Thymus (tissue), 11 donors: ENCODE results near the gene RSPH9. TPM values are rescaled to one million over a fixed set of nuclear protein-coding genes. Genes with fewer than 3 reads are reported as not detected.

Source experiments
- DNase-seq, 9 donors: peaks; one replicate each; pipeline ENCODE4 v3.0.0-alpha.2; 2013; ENCODE audit warnings: low spot score in 9 of 9, low read depth in 6 of 9, missing footprints in 1 of 9
- H3K27ac ChIP-seq, 2 donors: one replicate each; pipeline ENCODE4 v1.5.1; 2013; ENCODE audit warnings: control low read depth in 1 of 2, low read depth in 1 of 2, low read length in 1 of 2, mild to moderate bottlenecking in 1 of 2, moderate library complexity in 1 of 2
- H3K27me3 ChIP-seq, 2 donors: one replicate each; pipeline ENCODE4 v1.5.1; 2013; ENCODE audit warnings: low read length in 1 of 2; ENCODE audit not compliant: control insufficient read depth in 2 of 2, insufficient read depth in 1 of 2
- H3K36me3 ChIP-seq, 2 donors: one replicate each; pipeline ENCODE4 v1.5.1; 2013; ENCODE audit warnings: low read length in 1 of 2, mild to moderate bottlenecking in 1 of 2, moderate library complexity in 1 of 2; ENCODE audit not compliant: control insufficient read depth in 2 of 2, insufficient read depth in 2 of 2
- H3K4me1 ChIP-seq, 2 donors: one replicate each; pipeline ENCODE4 v1.5.1; 2013; ENCODE audit warnings: low read length in 2 of 2; ENCODE audit not compliant: control insufficient read depth in 2 of 2, insufficient read depth in 2 of 2
- H3K4me3 ChIP-seq, 2 donors: one replicate each; pipeline ENCODE4 v1.5.1; 2013; ENCODE audit warnings: low read length in 2 of 2, control low read depth in 1 of 2, mild to moderate bottlenecking in 1 of 2
- H3K9me3 ChIP-seq, 2 donors: one replicate each; pipeline ENCODE4 v1.5.1; 2013; ENCODE audit warnings: low read length in 1 of 2, mild to moderate bottlenecking in 1 of 2; ENCODE audit not compliant: control insufficient read depth in 2 of 2, insufficient read depth in 1 of 2
- WGBS: extraction: QIAGEN DNeasy Blood & Tissue Kit; methylation state at CpG from one replicate; pipeline ENCODE4 v1.1.7; 2013; 5-methylcytosine and 5-hydroxymethylcytosine counted together
- polyA plus RNA-seq: library from polyadenylated mRNA; stranded (reverse); fragments of 200-250 nt; gene quantifications from one replicate; pipeline ENCODE4 v1.2.3, GENCODE V29; 2013
- total RNA-seq: library from RNA; stranded (reverse); fragments of 120-200 nt; gene quantifications from one replicate; pipeline ENCODE4 v1.2.4, GENCODE V29; 2013
- donor health status: healthy.

The RSPH9 gene
- total and polyA plus RNA-seq, 2 donors, result 0.09 to 0.25 TPM

GRCh38 chr6:43702171-43702533 lies 57.3 kb downstream of the RSPH9 start:
- Histone ChIP-seq H3K9me3 (no peaks in the 10 kb centered on the region), H3K27me3 (peaks cover 0 to 9% of the 10 kb centered on the region in 2 donors), H3K4me1 (peaks cover 0 to 31% of the 10 kb centered on the region in 2 donors), H3K27ac (no peak overlapping the region), H3K4me3 (no peak overlapping the region), H3K36me3 (no peaks in the 10 kb centered on the region)
- DNase-seq, result no peak
- WGBS, result 62% methylated on average over 2 of the region's 2 CpGs

GRCh38 chr6:43702534-43703440 lies 58.0 kb downstream of the RSPH9 start:
- Histone ChIP-seq H3K9me3 (no peaks in the 10 kb centered on the region), H3K27me3 (peaks cover 0 to 9% of the 10 kb centered on the region in 2 donors), H3K36me3 (no peaks in the 10 kb centered on the region), H3K27ac (no peak overlapping the region), H3K4me1 (peaks cover 0 to 34% of the 10 kb centered on the region in 2 donors), H3K4me3 (no peak overlapping the region)
- 66% methylated on average over 15 of the region's 15 CpGs for WGBS
- DNase-seq, result peak in 1 of 9 donors; percentile 32

- Histone ChIP-seq H3K4me1 (peaks cover 0 to 34% of the 10 kb centered on the region in 2 donors), H3K4me3 (no peak overlapping the region), H3K27me3 (peaks cover 0 to 9% of the 10 kb centered on the region in 2 donors), H3K36me3 (no peaks in the 10 kb centered on the region), H3K9me3 (no peaks in the 10 kb centered on the region), H3K27ac (no peak overlapping the region)
- 95% methylated on average over 8 of the region's 8 CpGs for WGBS
- DNase-seq, result no peak
Observed at GRCh38 chr6:43703512-43704429, 58.9 kb downstream of the RSPH9 start.

- H3K4me3 ChIP-seq, result no peak overlapping the region
- whole genome bisulfite sequencing, result 60% methylated on average over 3 of the region's 3 CpGs
- H3K27me3 ChIP-seq, result peaks cover 0 to 4% of the 10 kb centered on the region in 2 donors
- peaks cover 0 to 22% of the 10 kb centered on the region in 2 donors for H3K4me1 ChIP-seq
- peak overlapping the region in 1 of 2 donors; percentile 50 for H3K27ac ChIP-seq
- no peaks in the 10 kb centered on the region for H3K36me3 ChIP-seq
- H3K9me3 ChIP-seq, result no peaks in the 10 kb centered on the region
- DNase-seq, result peak in 1 of 9 donors; percentile 39
Observed at GRCh38 chr6:43705996-43706395, 61.2 kb downstream of the RSPH9 start.

- DNase-seq, result no peak
- Histone ChIP-seq H3K36me3 (no peaks in the 10 kb centered on the region), H3K27ac (peak overlapping the region in 1 of 2 donors; percentile 50), H3K9me3 (no peaks in the 10 kb centered on the region), H3K4me3 (no peak overlapping the region), H3K4me1 (peaks cover 0 to 22% of the 10 kb centered on the region in 2 donors), H3K27me3 (peaks cover 0 to 4% of the 10 kb centered on the region in 2 donors)
- 82% methylated on average over 8 of the region's 8 CpGs for WGBS
Observed at GRCh38 chr6:43706788-43707187, 62.0 kb downstream of the RSPH9 start.

GRCh38 chr6:43707269-43707668 lies 62.4 kb downstream of the RSPH9 start:
- no peaks in the 10 kb centered on the region for H3K9me3 ChIP-seq
- H3K27ac ChIP-seq, result no peak overlapping the region
- no peaks in the 10 kb centered on the region for H3K36me3 ChIP-seq
- H3K4me1 ChIP-seq, result peaks cover 0 to 20% of the 10 kb centered on the region in 2 donors
- H3K27me3 ChIP-seq, result peaks cover 0 to 2% of the 10 kb centered on the region in 2 donors
- over 99% methylated on average over 7 of the region's 7 CpGs for WGBS
- DNase-seq, result no peak
- H3K4me3 ChIP-seq, result no peak overlapping the region

- DNase-seq, result no peak
- no peaks in the 10 kb centered on the region for H3K36me3 ChIP-seq
- H3K9me3 ChIP-seq, result no peaks in the 10 kb centered on the region
- no peak overlapping the region for H3K27ac ChIP-seq
- peaks cover 0 to 18% of the 10 kb centered on the region in 2 donors for H3K4me1 ChIP-seq
- H3K27me3 ChIP-seq, result no peaks in the 10 kb centered on the region
- no peak overlapping the region for H3K4me3 ChIP-seq
- 34% methylated on average over 1 of the region's 1 CpG for WGBS
Observed at GRCh38 chr6:43707767-43708166, 62.9 kb downstream of the RSPH9 start.

- Histone ChIP-seq H3K27ac (no peak overlapping the region), H3K4me1 (peaks cover 0 to 18% of the 10 kb centered on the region in 2 donors), H3K4me3 (no peak overlapping the region), H3K36me3 (no peaks in the 10 kb centered on the region), H3K27me3 (no peaks in the 10 kb centered on the region), H3K9me3 (no peaks in the 10 kb centered on the region)
- 92% methylated on average over 5 of the region's 5 CpGs for WGBS
- DNase-seq, result no peak
Observed at GRCh38 chr6:43708860-43709653, 64.2 kb downstream of the RSPH9 start.
